CD14-positive monocyte (primary cell): Measurements from ENCODE around the gene BORCS8. TPM values are rescaled to one million over a fixed set of nuclear protein-coding genes. Genes with fewer than 3 reads are reported as not detected.
"Not testable (repeated sequence)": the region's sequence is repeated elsewhere in the genome, so short reads cannot be mapped to it uniquely, and the experiment has no call there.

Experiments
- DNase-seq, 3 donors: peaks; one replicate each; pipeline ENCODE4 v3.0.0-alpha.2; 2011 to 2022
- H2AFZ ChIP-seq: 2 replicates; pipeline ENCODE4 v1.6.0; 2012; ENCODE audit warnings: mild to moderate bottlenecking, low read depth, low read length, inconsistent platforms; ENCODE audit not compliant: insufficient read depth, poor library complexity, severe bottlenecking
- H3K27ac ChIP-seq, 2 donors: 1 replicate in 1 of 2; 2 replicates in 1 of 2; pipeline ENCODE4 v1.5.1; 2012 to 2013; ENCODE audit warnings: low read length in 2 of 2, control low read depth in 1 of 2, inconsistent platforms in 1 of 2, low read depth in 1 of 2, mild to moderate bottlenecking in 1 of 2
- H3K27me3 ChIP-seq, 2 donors: one replicate each; pipeline versions ENCODE4 v1.6.0 to v1.6.1; 2011 to 2013; ENCODE audit warnings: low read length in 2 of 2; ENCODE audit not compliant: control insufficient read depth in 2 of 2, insufficient read depth in 2 of 2
- H3K36me3 ChIP-seq, 2 donors: replicated peaks in 1 of 2; 1 replicate in 1 of 2; 2 replicates in 1 of 2; pipeline versions ENCODE4 v1.5.1 to v1.6.1; 2012 to 2013; ENCODE audit warnings: low read length in 2 of 2, control low read depth in 1 of 2, inconsistent platforms in 1 of 2, mild to moderate bottlenecking in 1 of 2; ENCODE audit not compliant: insufficient read depth in 2 of 2, control insufficient read depth in 1 of 2
- H3K4me1 ChIP-seq, 2 donors: 1 replicate in 1 of 2; 2 replicates in 1 of 2; pipeline versions ENCODE4 v1.5.1 to v1.6.1; 2012 to 2013; ENCODE audit warnings: low read length in 2 of 2, control low read depth in 1 of 2, inconsistent platforms in 1 of 2, mild to moderate bottlenecking in 1 of 2, moderate library complexity in 1 of 2; ENCODE audit not compliant: insufficient read depth in 2 of 2, control insufficient read depth in 1 of 2
- H3K4me2 ChIP-seq: replicated peaks from 2 replicates; pipeline ENCODE3; 2012; ENCODE audit warnings: low read length, moderate library complexity, mild to moderate bottlenecking; ENCODE audit not compliant: poor library complexity, severe bottlenecking; ENCODE audit errors: extremely low read depth
- H3K4me3 ChIP-seq, 3 experiments: fragments of 200-600 bp in 1 of 3; sonication (generic) in 1 of 3; replicated peaks in 1 of 3; 1 replicate in 2 of 3; 2 replicates in 1 of 3; pipeline ENCODE4 v1.5.1; 2011 to 2013; ENCODE audit warnings: low read length in 3 of 3, mild to moderate bottlenecking in 3 of 3, control low read depth in 2 of 3, low read depth in 2 of 3, inconsistent platforms in 1 of 3, moderate library complexity in 1 of 3
- H3K79me2 ChIP-seq: 2 replicates; pipeline ENCODE4 v1.6.0; 2012; ENCODE audit warnings: mild to moderate bottlenecking, control low read depth, inconsistent platforms, low read length, moderate library complexity; ENCODE audit not compliant: insufficient read depth
- H3K9ac ChIP-seq: 2 replicates; pipeline ENCODE4 v1.6.0; 2017; ENCODE audit warnings: low read length, mild to moderate bottlenecking; ENCODE audit not compliant: insufficient read depth, poor library complexity, severe bottlenecking
- H3K9me3 ChIP-seq, 2 donors: replicated peaks in 1 of 2; 1 replicate in 1 of 2; 2 replicates in 1 of 2; pipeline versions ENCODE4 v1.5.1 to v1.6.1; 2012 to 2013; ENCODE audit warnings: low read length in 2 of 2, control low read depth in 1 of 2; ENCODE audit not compliant: control insufficient read depth in 1 of 2, insufficient read depth in 1 of 2
- H4K20me1 ChIP-seq: 2 replicates; pipeline ENCODE4 v1.6.0; 2012; ENCODE audit warnings: mild to moderate bottlenecking, low read length, control low read depth, moderate library complexity; ENCODE audit not compliant: insufficient read depth
- H3K27ac Mint-ChIP-seq, 7 donors: one replicate each; pipeline ENCODE4 v1.8.0; 2020; ENCODE audit warnings: mild to moderate bottlenecking in 7 of 7, mixed read lengths in 7 of 7, moderate library complexity in 6 of 7, inconsistent platforms in 2 of 7
- H3K27me3 Mint-ChIP-seq, 3 donors: one replicate each; pipeline ENCODE4 v1.8.0; 2021 to 2022; ENCODE audit warnings: low read depth in 3 of 3, mild to moderate bottlenecking in 3 of 3, mixed read lengths in 3 of 3, moderate library complexity in 3 of 3, inconsistent platforms in 1 of 3
- H3K36me3 Mint-ChIP-seq, 2 donors: one replicate each; pipeline ENCODE4 v1.8.0; 2020; ENCODE audit warnings: mixed read lengths in 2 of 2, inconsistent platforms in 1 of 2, mild to moderate bottlenecking in 1 of 2
- H3K4me1 Mint-ChIP-seq: one replicate; pipeline ENCODE4 v1.8.0; 2020; ENCODE audit warnings: mild to moderate bottlenecking, mixed read lengths
- H3K4me3 Mint-ChIP-seq, 2 donors: one replicate each; pipeline ENCODE4 v1.8.0; 2020; ENCODE audit warnings: mild to moderate bottlenecking in 2 of 2, mixed read lengths in 2 of 2, moderate library complexity in 1 of 2
- H3K9me3 Mint-ChIP-seq, 7 donors: one replicate each; pipeline ENCODE4 v1.8.0; 2020 to 2022; ENCODE audit warnings: mixed read lengths in 7 of 7, mild to moderate bottlenecking in 6 of 7, moderate library complexity in 6 of 7, inconsistent platforms in 2 of 7
- CTCF ChIP-seq: fragments of 200-600 bp; IDR thresholded peaks from one replicate; pipeline ENCODE4 v1.8.0; 2022; ENCODE audit warnings: antibody characterized with exemption, mild to moderate bottlenecking
- WGBS: methylation state at CpG from one replicate; pipeline ENCODE4 v1.1.5; 2013; ENCODE audit warnings: missing lambda C conversion rate; ENCODE audit not compliant: insufficient coverage; 5-methylcytosine and 5-hydroxymethylcytosine counted together
- intact Hi-C, 2 donors: fragments of 100-400 bp; cut with micrococcal nuclease; formaldehyde crosslinking; loops; one replicate each; pipeline versions ENCODE4 v1.15.0 to v1.15.1; 2023
- polyA plus RNA-seq, 3 donors: library from polyadenylated mRNA; depleted of rRNA in 1 of 3; unstranded in 2 of 3; stranded (reverse) in 1 of 3; fragments of 300-500 nt in 2 of 3; fragments of >200 nt in 1 of 3; fragmentation: Illumina TruSeq in 2 of 3; gene quantifications; 1 replicate in 2 of 3; 2 replicates in 1 of 3; pipeline ENCODE4 v1.2.3, GENCODE V29; 2012 to 2021

Gene BORCS8
- polyA plus RNA-seq, 3 donors, result 31.6 to 44.1 (median 36.5) TPM

- peaks cover 19 to 21% of the 10 kb centered on the region in 2 donors for H3K4me1 ChIP-seq
- H3K4me1 Mint-ChIP-seq, result peaks cover 28% of the 10 kb centered on the region
- no peaks in the 10 kb centered on the region for H4K20me1 ChIP-seq
- peak overlapping the region; percentile 29 to 79 (median 63) for H3K4me3 ChIP-seq
- no peaks in the 10 kb centered on the region for H3K27me3 ChIP-seq
- peak overlapping the region in 4 of 7 donors; percentile 82 to 91 (median 87) for H3K27ac Mint-ChIP-seq
- DNase-seq, result no peak
- H3K36me3 Mint-ChIP-seq, result no peaks in the 10 kb centered on the region
- 33% methylated on average over 22 of the region's 25 CpGs for WGBS
- peaks cover 8 to 10% (median 10%) of the 10 kb centered on the region in 3 donors for H3K27me3 Mint-ChIP-seq
- peak overlapping the region; percentile 88 to 97 for H3K4me3 Mint-ChIP-seq
- H3K9ac ChIP-seq, result peak overlapping the region; percentile 76
- peak overlapping the region; percentile 100 for H2AFZ ChIP-seq
- H3K27ac ChIP-seq, result peak overlapping the region in 1 of 2 donors; percentile 76
- H3K9me3 ChIP-seq, result peaks cover 0 to 5% of the 10 kb centered on the region in 2 donors
- no peaks in the 10 kb centered on the region for H3K36me3 ChIP-seq
- peak overlapping the region; percentile 95 for H3K4me2 ChIP-seq
- no peak for TF ChIP-seq CTCF
- no peaks in the 10 kb centered on the region for H3K79me2 ChIP-seq
- H3K9me3 Mint-ChIP-seq, result peaks cover 0 to 9% (median 2%) of the 10 kb centered on the region in 7 donors
- intact Hi-C loops, result loop anchor here (5.0 kb wide), 1 partner anchor 85 kb away; no protein-coding TSS in a partner anchor
Measured at GRCh38 chr19:19137556-19138108, 54.3 kb downstream of the BORCS8 start.

GRCh38 chr19:19135713-19136112 lies 56.2 kb downstream of the BORCS8 start:
- not testable (repeated sequence) for H3K27me3 ChIP-seq, H3K27ac Mint-ChIP-seq, H3K27ac ChIP-seq, H4K20me1 ChIP-seq, H3K4me3 Mint-ChIP-seq, H3K36me3 Mint-ChIP-seq, H3K36me3 ChIP-seq, H3K4me2 ChIP-seq, H3K79me2 ChIP-seq, H3K27me3 Mint-ChIP-seq, DNase-seq, H3K4me3 ChIP-seq, H3K9ac ChIP-seq, H2AFZ ChIP-seq
- intact Hi-C loops, result loop anchor here (5.0 kb wide), 1 partner anchor 83 kb away; no protein-coding TSS in a partner anchor
- peaks cover 19 to 21% of the 10 kb centered on the region in 2 donors for H3K4me1 ChIP-seq
- Mint-ChIP-seq H3K9me3 (peaks cover 10 to 26% (median 13%) of the 10 kb centered on the region in 7 donors), H3K4me1 (peaks cover 28% of the 10 kb centered on the region)
- no CpG with 5 or more reads among the region's 6 CpGs for WGBS
- H3K9me3 ChIP-seq, result peaks cover 9 to 15% of the 10 kb centered on the region in 2 donors
